H1 (cell line): Measurements from ENCODE around the gene CTNNA3. TPM values are rescaled to one million over a fixed set of nuclear protein-coding genes. Genes with fewer than 3 reads are reported as not detected.

ENCODE experiments used
- CTCF ChIA-PET: fragments of 300-600 bp; sonication (Branson Sonifier 250); formaldehyde crosslinking; loops from one replicate; lab custom pipeline; 2021; ENCODE audit not compliant: partially characterized antibody; lab: Charles Lee
- POLR2A ChIA-PET: fragments of 300-600 bp; sonication (Branson Sonifier 250); formaldehyde crosslinking; loops from one replicate; lab custom pipeline; 2021; ENCODE audit warnings: inconsistent platforms; ENCODE audit not compliant: partially characterized antibody; lab: Charles Lee
- DNase-seq, 2 experiments: peaks; one replicate each; pipeline versions ENCODE4 v3.0.0 to v3.0.0-alpha.2; 2010 to 2022; ENCODE audit warnings: low spot score in 2 of 2, low read depth in 1 of 2, mixed read lengths in 1 of 2
- FAIRE-seq: peaks from 2 replicates; lab custom pipeline; 2011; peaks lifted over from hg19 to GRCh38; lab: Jason Lieb, UNC
- H2AFZ ChIP-seq: 2 replicates; pipeline ENCODE4 v1.8.1; 2012; ENCODE audit warnings: low read length, inconsistent platforms
- H2AK5ac ChIP-seq: 2 replicates; pipeline ENCODE4 v1.6.1; 2013; ENCODE audit warnings: low read depth, low read length
- H2BK120ac ChIP-seq: replicated peaks from 2 replicates; pipeline ENCODE3; 2013; ENCODE audit warnings: low read depth, low read length, inconsistent platforms
- H2BK12ac ChIP-seq: 2 replicates; pipeline ENCODE4 v1.6.1; 2013; ENCODE audit warnings: low read depth, low read length
- H2BK15ac ChIP-seq: 2 replicates; pipeline ENCODE4 v1.6.1; 2013; ENCODE audit warnings: low read length
- H2BK20ac ChIP-seq: 2 replicates; pipeline ENCODE4 v1.6.1; 2013; ENCODE audit warnings: low read length
- H2BK5ac ChIP-seq: 2 replicates; pipeline ENCODE4 v1.6.1; 2013; ENCODE audit warnings: low read depth, low read length
- H3K14ac ChIP-seq: 2 replicates; pipeline ENCODE4 v1.6.1; 2013; ENCODE audit warnings: inconsistent platforms; ENCODE audit not compliant: insufficient read length
- H3K18ac ChIP-seq: 2 replicates; pipeline ENCODE4 v1.6.1; 2013; ENCODE audit warnings: low read length; ENCODE audit errors: extremely low read depth
- H3K23ac ChIP-seq: 2 replicates; pipeline ENCODE4 v1.6.1; 2013; ENCODE audit warnings: inconsistent platforms; ENCODE audit not compliant: insufficient read length
- H3K23me2 ChIP-seq: 2 replicates; pipeline ENCODE4 v1.6.1; 2013; ENCODE audit warnings: low read depth, low read length
- H3K27ac ChIP-seq: 2 replicates; pipeline ENCODE4 v1.6.1; 2011; ENCODE audit warnings: low read depth, low read length, inconsistent platforms
- H3K27me3 ChIP-seq, 4 experiments: replicated peaks in 1 of 4; 1 replicate in 1 of 4; 2 replicates in 3 of 4; pipeline versions ENCODE4 v1.6.1 to v1.8.1; 2011 to 2013; ENCODE audit warnings: low read length in 3 of 4, mild to moderate bottlenecking in 3 of 4, inconsistent platforms in 2 of 4, mixed read lengths in 2 of 4, moderate library complexity in 1 of 4; ENCODE audit not compliant: control insufficient read depth in 3 of 4, insufficient read depth in 3 of 4; ENCODE audit errors: extremely low read depth in 1 of 4
- H3K36me3 ChIP-seq, 4 experiments: 2 replicates each; pipeline versions ENCODE4 v1.6.1 to v1.8.1; 2011 to 2013; ENCODE audit warnings: mild to moderate bottlenecking in 4 of 4, low read length in 3 of 4, moderate library complexity in 2 of 4, control low read depth in 1 of 4, inconsistent platforms in 1 of 4; ENCODE audit not compliant: insufficient read depth in 4 of 4, control insufficient read depth in 2 of 4
- H3K4ac ChIP-seq: replicated peaks from 2 replicates; pipeline ENCODE3; 2013; ENCODE audit warnings: low read length, low read depth, mixed read lengths, inconsistent platforms; ENCODE audit not compliant: insufficient read length
- H3K4me1 ChIP-seq, 4 experiments: replicated peaks in 1 of 4; 1 replicate in 1 of 4; 2 replicates in 3 of 4; pipeline versions ENCODE4 v1.6.1 to v1.8.1; 2011 to 2013; ENCODE audit warnings: low read length in 3 of 4, inconsistent platforms in 2 of 4, mixed read lengths in 1 of 4; ENCODE audit not compliant: insufficient read depth in 4 of 4, control insufficient read depth in 3 of 4
- H3K4me2 ChIP-seq, 2 experiments: 2 replicates each; pipeline versions ENCODE4 v1.6.1 to v1.8.1; 2011 to 2013; ENCODE audit warnings: low read depth in 2 of 2, low read length in 2 of 2, control low read depth in 1 of 2, inconsistent platforms in 1 of 2, mild to moderate bottlenecking in 1 of 2; ENCODE audit not compliant: insufficient read depth in 1 of 2
- H3K4me3 ChIP-seq, 4 experiments: fragments of 200-600, 300-600 bp in 1 of 4; sonication (generic), shearing (Covaris generic), sonication (Bioruptor Twin) in 1 of 4; 2 replicates each; pipeline versions ENCODE4 v1.5.1 to v1.8.1; 2011 to 2016; ENCODE audit warnings: low read length in 4 of 4, low read depth in 3 of 4, control low read depth in 2 of 4, inconsistent platforms in 2 of 4, mild to moderate bottlenecking in 2 of 4, mixed read lengths in 1 of 4, moderate library complexity in 1 of 4; ENCODE audit not compliant: insufficient read depth in 2 of 4; ENCODE audit errors: extremely low read depth in 1 of 4
- H3K56ac ChIP-seq: replicated peaks from 2 replicates; pipeline ENCODE3; 2013; ENCODE audit warnings: low read depth, mild to moderate bottlenecking, mixed read lengths, low read length, inconsistent platforms; ENCODE audit not compliant: insufficient read length
- H3K79me1 ChIP-seq: 2 replicates; pipeline ENCODE4 v1.6.1; 2013; ENCODE audit warnings: low read depth, low read length, control low read depth
- H3K79me2 ChIP-seq, 2 experiments: 2 replicates each; pipeline versions ENCODE4 v1.6.1 to v1.8.1; 2012 to 2013; ENCODE audit warnings: low read length in 2 of 2, mild to moderate bottlenecking in 2 of 2, inconsistent platforms in 1 of 2; ENCODE audit not compliant: insufficient read depth in 2 of 2, control insufficient read depth in 1 of 2
- H3K9ac ChIP-seq, 4 experiments: replicated peaks in 1 of 4; 1 replicate in 1 of 4; 2 replicates in 3 of 4; pipeline versions ENCODE4 v1.6.1 to v1.8.1; 2011 to 2013; ENCODE audit warnings: low read depth in 3 of 4, low read length in 3 of 4, control low read depth in 2 of 4, mild to moderate bottlenecking in 2 of 4, moderate library complexity in 2 of 4, inconsistent platforms in 1 of 4; ENCODE audit errors: extremely low read depth in 1 of 4
- H3K9me3 ChIP-seq, 2 experiments: 2 replicates each; pipeline versions ENCODE4 v1.6.1 to v1.8.1; 2012 to 2013; ENCODE audit warnings: mild to moderate bottlenecking in 2 of 2, moderate library complexity in 2 of 2, control low read depth in 1 of 2, inconsistent platforms in 1 of 2, low read depth in 1 of 2, low read length in 1 of 2, mixed read lengths in 1 of 2; ENCODE audit not compliant: insufficient read depth in 2 of 2
- H4K20me1 ChIP-seq, 2 experiments: replicated peaks in 1 of 2; 2 replicates each; pipeline versions ENCODE3 to v1.8.1; 2011 to 2013; ENCODE audit warnings: inconsistent platforms in 2 of 2, low read length in 2 of 2, mild to moderate bottlenecking in 1 of 2; ENCODE audit not compliant: insufficient read depth in 2 of 2, control insufficient read depth in 1 of 2
- H4K5ac ChIP-seq: 2 replicates; pipeline ENCODE4 v1.6.1; 2013; ENCODE audit warnings: low read length, low read depth, mixed read lengths, inconsistent platforms; ENCODE audit not compliant: insufficient read length
- H4K8ac ChIP-seq: 2 replicates; pipeline ENCODE4 v1.8.0; 2013; ENCODE audit warnings: mild to moderate bottlenecking, moderate library complexity, low read length, inconsistent platforms; ENCODE audit not compliant: insufficient read depth; ENCODE audit errors: extremely low read depth
- H4K91ac ChIP-seq: replicated peaks from 2 replicates; pipeline ENCODE3; 2013; ENCODE audit warnings: low read length, mixed read lengths, inconsistent platforms; ENCODE audit not compliant: insufficient read length
- BACH1 ChIP-seq: IDR thresholded peaks from 2 replicates; pipeline ENCODE4 v1.6.1; 2012; ENCODE audit warnings: low read length, improper control_type of control experiment
- BCL11A ChIP-seq, 2 experiments: IDR thresholded peaks; one replicate each; pipeline ENCODE4 v1.6.1; 2011; ENCODE audit warnings: low read depth in 2 of 2, low read length in 2 of 2, mild to moderate bottlenecking in 2 of 2
- CBX8 ChIP-seq: fragments of 300-800, 300-1000 bp; sonication (generic); IDR thresholded peaks from 2 replicates; pipeline ENCODE4 v1.7.1; 2016; ENCODE audit warnings: low read depth, low read length, borderline replicate concordance
- MAX ChIP-seq: IDR thresholded peaks from 2 replicates; pipeline ENCODE4 v1.6.1; 2012; ENCODE audit warnings: inconsistent platforms
- PHF8 ChIP-seq: fragments of 200-600 bp; sonication (generic); conservative IDR thresholded peaks from 2 replicates; pipeline ENCODE4 v1.7.1; 2012; ENCODE audit warnings: low read depth, mild to moderate bottlenecking, inconsistent platforms, low read length, moderate library complexity
- RFX5 ChIP-seq: IDR thresholded peaks from 2 replicates; pipeline ENCODE4 v1.6.1; 2011; ENCODE audit warnings: low read depth, low read length, improper control_type of control experiment, borderline replicate concordance
- SIN3A ChIP-seq, 2 experiments: IDR thresholded peaks in 1 of 2; conservative IDR thresholded peaks in 1 of 2; 2 replicates each; pipeline ENCODE4 v1.6.1; 2011 to 2012; ENCODE audit warnings: low read length in 2 of 2, improper control_type of control experiment in 1 of 2, low read depth in 1 of 2, mild to moderate bottlenecking in 1 of 2
- SIX5 ChIP-seq: IDR thresholded peaks from 2 replicates; pipeline ENCODE4 v1.6.1; 2011; ENCODE audit warnings: mild to moderate bottlenecking, low read depth, low read length
- SP1 ChIP-seq: IDR thresholded peaks from 2 replicates; pipeline ENCODE4 v1.6.1; 2011; ENCODE audit warnings: low read depth, low read length
- SP4 ChIP-seq: IDR thresholded peaks from 2 replicates; pipeline ENCODE4 v1.6.1; 2012; ENCODE audit warnings: low read length, inconsistent platforms
- SRF ChIP-seq: IDR thresholded peaks from 2 replicates; pipeline ENCODE4 v1.6.1; 2011; ENCODE audit warnings: mild to moderate bottlenecking, low read depth, low read length, moderate library complexity
- TAF7 ChIP-seq: optimal IDR thresholded peaks from 2 replicates; pipeline ENCODE3; 2011; ENCODE audit warnings: low read depth, mild to moderate bottlenecking, inconsistent platforms, low read length, moderate library complexity, borderline replicate concordance
- TBP ChIP-seq: IDR thresholded peaks from 2 replicates; pipeline ENCODE4 v1.6.1; 2011; ENCODE audit warnings: low read depth, low read length, improper control_type of control experiment
- TCF12 ChIP-seq: IDR thresholded peaks from 2 replicates; pipeline ENCODE4 v1.6.1; 2011; ENCODE audit warnings: low read depth, mild to moderate bottlenecking, low read length
- WGBS, 2 experiments: shearing (Covaris generic) in 1 of 2; methylation state at CpG; one replicate each; pipeline versions ENCODE4 v1.1.6 to v1.1.7; 2013 to 2015; ENCODE audit warnings: low lambda C conversion rate in 2 of 2, mixed read lengths in 2 of 2, inconsistent platforms in 1 of 2, low coverage in 1 of 2, missing lambda C conversion rate in 1 of 2; ENCODE audit not compliant: insufficient replicate concordance in 2 of 2, insufficient coverage in 1 of 2, insufficient read length in 1 of 2; ENCODE audit errors: extremely low coverage in 1 of 2, missing lambda C conversion rate in 1 of 2; 5-methylcytosine and 5-hydroxymethylcytosine counted together
- polyA plus RNA-seq, 7 experiments: library from polyadenylated mRNA; depleted of rRNA in 3 of 7; stranded (reverse) in 5 of 7; unstranded in 2 of 7; fragments of >200 nt in 5 of 7; fragments of 200-250 nt in 2 of 7; gene quantifications; 1 replicate in 5 of 7; 2 replicates in 1 of 7; 4 replicates in 1 of 7; pipeline versions ENCODE4 v1.2.1 to v1.2.3, GENCODE V29; 2011 to 2013; ENCODE audit warnings: missing spikeins in 2 of 7, mixed read lengths in 2 of 7
- total RNA-seq: library from RNA; stranded (reverse); fragmentation: NEBNext Ultra II Directional; extraction: Animal tissue kit (Norgen Biotek cat#: 25700); gene quantifications from 2 replicates; pipeline ENCODE4 v1.2.1, GENCODE V29; 2021
- TF ChIP-seq, protein P1 (sequence below): IDR thresholded peaks from 2 replicates; pipeline ENCODE4 v1.6.1; 2012; ENCODE audit warnings: inconsistent platforms

Gene CTNNA3
- total and polyA plus RNA-seq, 2 of the 8 experiments (the other 6 are each of a cell fraction or from before 2014, with no cell fraction given) = 1.3 to 1.5 TPM

GRCh38 chr10:67222934-67223333 lies 473.1 kb downstream of the CTNNA3 start:
- no peak overlapping the region for H3K4me3 ChIP-seq
- no peaks in the 10 kb centered on the region for H3K23me2 ChIP-seq
- H2BK120ac ChIP-seq = no peak overlapping the region
- no peak for TF ChIP-seq BCL11A (IDR thresholded peaks at IDR 0.05; ENCODE audit: low read depth in 2 of 2, low read length in 2 of 2)
- no peak for TF ChIP-seq TAF7
- no peak for TF ChIP-seq SP1
- TF ChIP-seq PHF8 = no peak
- no peak for TF ChIP-seq SIX5
- no peak for TF ChIP-seq RFX5
- TF ChIP-seq TBP = no peak
- no peak for TF ChIP-seq BACH1
- no peak for TF ChIP-seq SIN3A (conservative IDR thresholded peaks at IDR 0.05 in 1 of 2, IDR thresholded peaks at IDR 0.05 in 1 of 2; ENCODE audit: low read depth in 1 of 2, low read length in 2 of 2)
- no peak for TF ChIP-seq SRF
- TF ChIP-seq, protein P1, sequence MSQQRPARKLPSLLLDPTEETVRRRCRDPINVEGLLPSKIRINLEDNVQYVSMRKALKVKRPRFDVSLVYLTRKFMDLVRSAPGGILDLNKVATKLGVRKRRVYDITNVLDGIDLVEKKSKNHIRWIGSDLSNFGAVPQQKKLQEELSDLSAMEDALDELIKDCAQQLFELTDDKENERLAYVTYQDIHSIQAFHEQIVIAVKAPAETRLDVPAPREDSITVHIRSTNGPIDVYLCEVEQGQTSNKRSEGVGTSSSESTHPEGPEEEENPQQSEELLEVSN = no peak
- no peak for TF ChIP-seq MAX
- no peak for TF ChIP-seq CBX8
- TF ChIP-seq TCF12 = no peak
- no peak for TF ChIP-seq SP4
- H3K18ac ChIP-seq = no peak overlapping the region
- H3K36me3 ChIP-seq = no peaks in the 10 kb centered on the region
- H3K14ac ChIP-seq = no peak overlapping the region
- peaks cover 0 to 5% of the 10 kb centered on the region in 2 experiments; a peak in 1 of 4 replicates for H3K9me3 ChIP-seq
- DNase-seq (no peak), FAIRE-seq (no peak)
- H3K23ac ChIP-seq = no peak overlapping the region
- H4K5ac ChIP-seq = no peak overlapping the region
- H2AK5ac ChIP-seq = no peak overlapping the region
- ChIA-PET POLR2A (no interaction called here), CTCF (interaction anchor here (0.9 to 1.0 kb wide), 2 partner anchors 10 to 132 kb away, joined by 3 to 4 read pairs; no protein-coding TSS in a partner anchor)
- H3K9ac ChIP-seq = no peak overlapping the region
- no peak overlapping the region for H3K56ac ChIP-seq
- no peak overlapping the region for H4K91ac ChIP-seq
- no peak overlapping the region for H2BK15ac ChIP-seq
- WGBS, 2 experiments = 96% methylated on average over 3 of the region's 3 CpGs; no CpG with 5 or more reads in 1 of the 2 experiments
- no peak overlapping the region for H3K4ac ChIP-seq
- H2BK12ac ChIP-seq = no peak overlapping the region
- H3K27ac ChIP-seq = no peak overlapping the region
- no peak overlapping the region for H2BK20ac ChIP-seq
- H3K79me1 ChIP-seq = no peaks in the 10 kb centered on the region
- H4K20me1 ChIP-seq = no peaks in the 10 kb centered on the region
- H3K79me2 ChIP-seq = no peaks in the 10 kb centered on the region
- H2AFZ ChIP-seq = no peak overlapping the region
- H2BK5ac ChIP-seq = no peak overlapping the region
- H3K4me2 ChIP-seq = no peak overlapping the region
- H3K4me1 ChIP-seq = no peaks in the 10 kb centered on the region
- H4K8ac ChIP-seq = no peak overlapping the region
- no peaks in the 10 kb centered on the region for H3K27me3 ChIP-seq
